HG02943 (cell line): ENCODE data around the gene APIP.
A peak's percentile ranks its signal among the peaks of the same experiment; 100 is the strongest.
"Not testable (repeated sequence)": the region's sequence is repeated elsewhere in the genome, so short reads cannot be mapped to it uniquely, and the experiment has no call there.

Experiments
- ATAC-seq: cut with Tn5 transposase; IDR thresholded peaks from one replicate; pipeline ENCODE4 v1.9.1; 2021; ENCODE audit warnings: mild to moderate bottlenecking, low read depth, moderate library complexity; ENCODE audit not compliant: unreplicated experiment

The APIP gene

GRCh38 chr11:34926831-34927132, 10.6 kb upstream of the APIP start:
- no peak for ATAC-seq

GRCh38 chr11:34926101-34926830, 10.1 kb upstream of the APIP start:
- no peak for ATAC-seq

- no peak for ATAC-seq
Measured at GRCh38 chr11:34924714-34925113, 8.5 kb upstream of the APIP start.

- no peak for ATAC-seq
Measured at GRCh38 chr11:34921156-34921555, 5.0 kb upstream of the APIP start.

- ATAC-seq = peak; percentile 32
Measured at GRCh38 chr11:34916843-34917770, 928 bp upstream of the APIP start.

- peak; percentile 5 for ATAC-seq
Measured at GRCh38 chr11:34915136-34916014, 804 bp downstream of the APIP start.

GRCh38 chr11:34913556-34913955, 2.6 kb downstream of the APIP start:
- ATAC-seq = not testable (repeated sequence)

- ATAC-seq = no peak
Measured at GRCh38 chr11:34911676-34912075, 4.5 kb downstream of the APIP start.

- ATAC-seq = no peak
Measured at GRCh38 chr11:34910817-34911216, 5.4 kb downstream of the APIP start.

GRCh38 chr11:34909955-34910354, 6.2 kb downstream of the APIP start:
- no peak for ATAC-seq

GRCh38 chr11:34909415-34909814, 6.8 kb downstream of the APIP start:
- ATAC-seq = no peak

- ATAC-seq = no peak
Measured at GRCh38 chr11:34907934-34908593, 8.1 kb downstream of the APIP start.

GRCh38 chr11:34905666-34906065, 10.5 kb downstream of the APIP start:
- ATAC-seq = no peak

- ATAC-seq = no peak
Measured at GRCh38 chr11:34904421-34904955, 11.7 kb downstream of the APIP start.

- no peak for ATAC-seq
Measured at GRCh38 chr11:34899633-34900016, 16.6 kb downstream of the APIP start.

GRCh38 chr11:34898474-34898873, 17.7 kb downstream of the APIP start:
- no peak for ATAC-seq

- ATAC-seq = no peak
Measured at GRCh38 chr11:34897171-34897870, 18.9 kb downstream of the APIP start.

GRCh38 chr11:34896191-34896590, 20.0 kb downstream of the APIP start:
- not testable (repeated sequence) for ATAC-seq

- no peak for ATAC-seq
Measured at GRCh38 chr11:34893416-34893815, 22.8 kb downstream of the APIP start.
